ENCODE data around the gene ZNF408. TPM values are rescaled to one million over a fixed set of nuclear protein-coding genes. Genes with fewer than 3 reads are reported as not detected.
A peak's percentile ranks its signal among the peaks of the same experiment; 100 is the strongest.

The ZNF408 gene
- total RNA-seq, 2 experiments from 2014 or later, result 17.1 to 17.5 TPM

DNA sequence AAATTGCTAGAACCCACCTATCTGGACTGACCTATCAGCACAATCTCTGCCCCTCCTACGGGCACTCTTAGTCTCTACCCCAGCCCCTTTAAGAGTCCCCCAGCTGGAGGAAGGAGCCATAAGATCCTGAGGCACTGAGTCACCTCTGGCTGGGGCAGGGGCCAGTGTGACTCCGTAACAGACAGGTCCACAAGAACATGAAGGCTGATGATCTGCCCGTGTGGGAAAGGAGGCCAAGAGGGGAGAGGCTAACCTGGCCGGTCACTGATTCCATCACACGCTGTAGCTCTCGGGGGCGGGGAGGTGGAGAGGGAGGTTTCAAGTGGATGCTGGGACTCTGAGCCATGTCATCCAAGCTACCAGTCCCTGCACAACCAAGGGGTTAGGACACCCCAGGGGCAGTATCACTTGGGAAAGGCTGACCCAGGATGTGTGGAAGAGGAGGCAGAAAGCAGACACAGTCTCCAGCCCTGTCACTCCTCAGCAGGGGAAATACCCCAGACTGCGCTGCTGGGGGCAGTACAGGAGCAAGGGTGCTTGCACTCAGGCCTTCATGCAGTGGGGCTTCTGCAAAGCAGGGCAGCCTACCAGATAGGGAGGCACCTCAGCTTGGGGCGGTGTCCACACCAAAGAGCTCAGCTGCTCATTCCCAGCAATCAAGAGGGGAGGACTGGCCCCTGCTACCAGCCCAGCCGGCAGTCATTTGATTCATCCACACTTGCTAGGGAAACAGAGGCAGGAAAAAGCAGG lies 22.7 kb upstream of the ZNF408 start:
- H3K27me3 Mint-ChIP-seq, result no peaks in the 10 kb centered on the region
- no peak for DNase-seq
- no peak overlapping the region for H3K4me3 Mint-ChIP-seq
- ChIA-PET CTCF (no interaction called here), POLR2A (interaction anchor here (0.8 kb wide), 1 partner anchor 9 kb away, joined by 3 read pairs; no protein-coding TSS in a partner anchor)
- peaks cover 39% of the 10 kb centered on the region for H3K36me3 Mint-ChIP-seq (ENCODE audit: low read depth)
- H3K4me1 Mint-ChIP-seq, result peaks cover 29% of the 10 kb centered on the region
- H3K27ac Mint-ChIP-seq, result no peak overlapping the region
- no peaks in the 10 kb centered on the region for H3K9me3 Mint-ChIP-seq

DNA sequence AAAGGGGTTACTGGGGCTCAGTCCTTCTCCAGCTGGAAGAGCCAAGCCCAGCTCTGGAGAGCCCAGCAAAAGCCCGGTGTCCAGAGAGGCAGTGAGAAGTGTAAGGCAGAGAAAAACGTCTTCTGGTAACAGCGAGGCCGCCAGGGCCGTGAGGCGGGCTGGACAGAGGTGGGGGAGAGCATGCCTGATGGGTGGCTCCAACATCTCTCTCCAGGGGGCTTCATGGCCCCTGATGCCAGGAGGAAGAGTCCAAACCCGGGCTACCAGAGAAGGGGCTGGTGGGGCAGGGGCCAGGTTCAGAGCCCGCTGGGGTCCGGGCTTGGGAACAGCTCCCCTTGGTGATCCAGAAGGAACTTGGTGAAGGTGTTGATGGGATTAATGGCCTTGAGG lies 22.1 kb upstream of the ZNF408 start:
- H3K36me3 Mint-ChIP-seq (ENCODE audit: low read depth), result peaks cover 39% of the 10 kb centered on the region
- DNase-seq, result no peak
- no peak overlapping the region for H3K27ac Mint-ChIP-seq
- ChIA-PET POLR2A (interaction anchor here (0.8 kb wide), 1 partner anchor 9 kb away, joined by 3 read pairs; no protein-coding TSS in a partner anchor), CTCF (no interaction called here)
- peaks cover 29% of the 10 kb centered on the region for H3K4me1 Mint-ChIP-seq
- no peak overlapping the region for H3K4me3 Mint-ChIP-seq
- no peaks in the 10 kb centered on the region for H3K9me3 Mint-ChIP-seq
- H3K27me3 Mint-ChIP-seq, result no peaks in the 10 kb centered on the region

DNA sequence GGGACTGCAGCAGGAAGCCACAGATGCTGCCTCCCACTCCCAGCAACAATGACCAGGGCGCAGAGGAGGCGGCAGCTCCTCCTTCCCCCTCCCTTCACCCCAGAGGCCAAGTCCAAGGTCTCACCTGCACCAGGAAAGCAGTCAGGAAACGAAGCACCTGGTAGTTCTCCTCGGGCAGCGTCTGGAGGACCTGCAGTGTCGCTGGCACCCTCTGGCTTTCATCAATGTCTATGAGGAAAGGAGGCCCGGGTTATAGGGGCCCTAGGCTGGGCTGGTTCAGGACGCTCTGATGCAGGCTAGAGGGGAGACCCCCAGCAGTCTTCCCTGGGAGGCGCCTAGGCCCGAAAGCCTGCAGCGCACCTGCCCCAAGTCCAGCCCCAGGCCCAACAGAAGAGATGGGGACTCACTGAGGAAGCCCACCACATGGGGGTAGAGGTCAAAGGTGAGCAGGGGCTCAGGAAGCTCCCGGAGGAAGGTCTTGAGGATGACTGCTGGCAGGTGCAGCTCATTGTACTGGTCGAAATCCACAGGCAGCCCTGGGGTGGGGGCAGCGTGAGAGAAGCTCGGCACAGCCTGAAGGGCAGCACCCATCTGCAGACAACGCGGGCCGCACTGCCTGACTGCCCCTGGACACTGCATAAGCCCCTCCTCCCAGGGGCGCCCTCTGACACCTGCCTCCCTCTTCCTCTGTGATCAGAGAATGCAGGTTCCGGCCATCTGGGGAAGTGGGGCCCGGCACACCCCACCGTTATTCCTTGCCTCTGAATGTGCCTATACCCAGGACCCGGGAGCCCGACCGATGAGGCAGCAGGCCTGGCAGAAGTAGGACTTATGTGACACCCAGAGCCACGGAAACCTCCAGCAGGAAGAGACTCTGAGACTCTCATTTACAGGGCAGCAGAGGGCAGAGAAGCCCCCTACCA lies 21.3 kb upstream of the ZNF408 start:
- Mint-ChIP-seq H3K27me3 (no peaks in the 10 kb centered on the region), H3K9me3 (no peaks in the 10 kb centered on the region), H3K4me1 (peaks cover 27% of the 10 kb centered on the region), H3K27ac (no peak overlapping the region), H3K4me3 (no peak overlapping the region), H3K36me3 (ENCODE audit: low read depth) (peaks cover 43% of the 10 kb centered on the region)
- ChIA-PET CTCF (no interaction called here), POLR2A (interaction anchor here (0.8 to 3.3 kb wide), 2 partner anchors 8 kb away, joined by 3 to 11 read pairs; no protein-coding TSS in a partner anchor)
- no peak for DNase-seq

DNA sequence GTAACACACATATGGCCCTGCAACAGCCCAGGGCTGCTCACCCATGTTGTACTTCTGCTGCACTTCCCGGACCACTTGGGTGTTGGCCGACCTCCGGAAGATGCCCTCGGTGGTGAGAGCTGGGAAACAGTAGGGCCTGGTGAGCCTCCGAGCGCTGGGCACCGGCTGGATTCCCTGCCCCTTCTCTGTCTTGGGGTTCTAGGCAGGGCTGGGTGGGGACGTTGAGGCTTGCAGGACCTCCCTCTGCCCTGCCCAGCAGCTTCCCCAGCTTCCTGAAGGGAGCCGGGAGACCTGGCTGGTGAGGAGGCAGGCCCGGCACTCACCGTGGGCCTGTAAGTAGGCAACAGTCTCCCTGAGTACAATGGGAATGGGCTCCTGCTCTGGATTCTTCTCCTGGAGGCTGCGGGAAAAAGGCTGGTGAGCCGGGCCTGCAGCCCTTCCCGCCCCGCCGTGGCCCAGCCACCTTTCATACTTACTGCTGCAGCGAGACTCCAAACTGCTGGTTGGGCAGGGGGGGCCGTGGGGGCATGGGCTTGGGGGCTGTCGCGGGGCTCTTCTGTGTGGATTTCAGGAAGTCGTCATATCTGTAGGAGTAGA lies 20.6 kb upstream of the ZNF408 start:
- ChIA-PET POLR2A (interaction anchor here (3.3 kb wide), 1 partner anchor 9 kb away, joined by 11 read pairs; no protein-coding TSS in a partner anchor), CTCF (no interaction called here)
- Mint-ChIP-seq H3K4me3 (no peak overlapping the region), H3K9me3 (no peaks in the 10 kb centered on the region), H3K4me1 (peaks cover 19% of the 10 kb centered on the region), H3K27me3 (no peaks in the 10 kb centered on the region), H3K36me3 (ENCODE audit: low read depth) (peaks cover 41% of the 10 kb centered on the region), H3K27ac (no peak overlapping the region)
- no peak for DNase-seq

DNA sequence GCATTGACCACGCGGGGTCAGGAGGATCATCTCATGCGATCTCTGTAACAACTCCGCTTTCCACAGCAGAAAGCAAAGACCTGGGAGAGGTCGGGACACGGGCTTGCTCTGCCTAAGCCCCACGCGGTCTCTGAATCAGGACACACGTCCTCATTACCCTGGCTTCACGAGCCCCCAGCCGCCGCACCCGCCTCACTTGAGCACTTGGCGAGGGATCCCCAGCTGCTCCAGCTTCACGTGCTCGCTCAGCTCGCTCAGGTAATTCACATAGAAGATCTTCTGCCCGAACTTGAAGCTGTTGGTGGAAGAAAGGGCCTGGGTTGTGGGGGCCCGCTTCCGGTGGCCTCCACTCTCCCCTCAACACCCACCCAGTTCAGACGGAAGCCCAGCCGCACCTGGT lies 20.0 kb upstream of the ZNF408 start:
- DNase-seq, result no peak
- no peak overlapping the region for H3K27ac Mint-ChIP-seq
- peaks cover 41% of the 10 kb centered on the region for H3K36me3 Mint-ChIP-seq (ENCODE audit: low read depth)
- peaks cover 14% of the 10 kb centered on the region for H3K4me1 Mint-ChIP-seq
- H3K9me3 Mint-ChIP-seq, result no peaks in the 10 kb centered on the region
- no peaks in the 10 kb centered on the region for H3K27me3 Mint-ChIP-seq
- ChIA-PET CTCF (interaction anchor here (0.6 to 1.1 kb wide), 2 partner anchors 10 to 12 kb away, joined by 3 to 4 read pairs; no protein-coding TSS in a partner anchor), POLR2A (interaction anchor here (3.3 kb wide), 1 partner anchor 10 kb away, joined by 11 read pairs; no protein-coding TSS in a partner anchor)
- H3K4me3 Mint-ChIP-seq, result no peak overlapping the region

DNA sequence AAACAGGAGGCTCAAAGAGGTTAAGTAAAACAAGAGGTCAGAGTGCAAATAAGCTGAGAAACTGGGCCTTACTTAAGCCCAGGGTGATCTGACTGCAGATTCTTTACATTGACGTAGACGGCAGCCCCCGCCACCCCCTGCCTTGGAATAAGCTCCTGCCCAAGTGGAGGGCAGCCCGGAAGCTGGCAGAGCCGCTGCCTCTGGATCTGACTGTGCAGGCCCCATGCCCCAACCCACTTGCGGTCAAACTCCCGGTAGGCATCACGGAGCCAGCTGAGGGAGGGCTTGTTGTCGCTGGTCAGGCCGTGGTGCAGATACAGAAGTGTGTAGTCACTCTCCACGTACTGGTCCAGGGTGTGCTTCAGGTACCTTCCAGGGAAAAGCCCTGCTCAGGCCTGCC lies 19.0 kb upstream of the ZNF408 start:
- Mint-ChIP-seq H3K4me1 (peaks cover 6% of the 10 kb centered on the region), H3K9me3 (no peaks in the 10 kb centered on the region), H3K4me3 (no peak overlapping the region), H3K27ac (no peak overlapping the region), H3K36me3 (ENCODE audit: low read depth) (peaks cover 43% of the 10 kb centered on the region), H3K27me3 (no peaks in the 10 kb centered on the region)
- ChIA-PET POLR2A (interaction anchor here (3.3 kb wide), 1 partner anchor 11 kb away, joined by 11 read pairs; no protein-coding TSS in a partner anchor), CTCF (interaction anchor here (1.1 kb wide), 1 partner anchor 11 kb away, joined by 3 read pairs; no protein-coding TSS in a partner anchor)
- no peak for DNase-seq

DNA sequence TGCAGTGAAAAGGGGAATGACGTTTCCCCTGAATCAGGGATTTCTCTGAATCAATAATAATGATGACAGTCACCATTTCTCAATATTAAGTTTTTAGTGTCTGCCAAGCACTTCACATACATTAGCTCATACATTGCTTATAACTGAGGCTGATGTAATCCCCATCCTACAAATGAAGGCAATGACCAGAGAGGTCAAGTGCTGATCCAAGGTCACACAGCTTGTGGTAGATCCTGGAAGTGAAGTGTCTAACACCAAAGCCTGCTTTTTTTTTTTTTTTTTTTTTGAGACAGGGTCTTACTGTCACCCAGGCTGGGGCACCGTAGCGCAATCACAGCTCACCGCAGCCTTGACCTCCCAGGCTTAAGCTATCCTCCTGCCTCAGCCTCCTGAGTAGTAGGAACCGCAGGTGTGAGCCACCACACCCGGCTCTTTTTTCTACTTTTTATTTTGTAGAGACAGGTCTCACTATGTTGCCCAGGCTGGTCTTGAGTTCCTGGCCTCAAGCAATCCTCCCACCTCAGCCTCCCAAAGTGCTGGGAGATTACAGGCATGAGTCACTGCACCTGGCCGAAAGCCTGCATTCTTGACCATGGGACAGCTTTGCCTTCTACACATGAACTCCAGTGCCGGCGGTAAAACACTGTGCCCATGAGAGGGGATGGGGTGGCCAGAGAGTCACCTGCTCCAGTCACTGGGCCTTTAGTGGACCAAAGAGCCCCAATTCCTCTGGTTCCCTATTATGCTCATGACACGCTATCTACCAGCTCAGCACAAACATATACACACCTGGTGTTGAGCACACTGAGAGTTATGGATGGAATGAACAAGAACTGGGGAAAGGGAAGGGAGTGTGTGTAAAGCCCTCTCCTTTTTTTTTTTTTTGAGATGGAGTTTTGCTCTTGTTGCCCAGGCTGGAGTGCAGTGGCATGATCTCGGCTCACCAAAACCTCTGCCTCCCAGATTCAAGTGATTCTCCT lies 17.8 kb upstream of the ZNF408 start:
- CTCF ChIA-PET, result interaction anchor here (0.6 kb wide), 1 partner anchor 84 kb away, joined by 3 read pairs; no protein-coding TSS in a partner anchor
- POLR2A ChIA-PET, result interaction anchor here (0.7 to 3.3 kb wide), 3 partner anchors 12 to 159 kb away, joined by 3 to 11 read pairs (median 8); partner anchors contain the start of genes ARHGAP1 and ZNF408

DNA sequence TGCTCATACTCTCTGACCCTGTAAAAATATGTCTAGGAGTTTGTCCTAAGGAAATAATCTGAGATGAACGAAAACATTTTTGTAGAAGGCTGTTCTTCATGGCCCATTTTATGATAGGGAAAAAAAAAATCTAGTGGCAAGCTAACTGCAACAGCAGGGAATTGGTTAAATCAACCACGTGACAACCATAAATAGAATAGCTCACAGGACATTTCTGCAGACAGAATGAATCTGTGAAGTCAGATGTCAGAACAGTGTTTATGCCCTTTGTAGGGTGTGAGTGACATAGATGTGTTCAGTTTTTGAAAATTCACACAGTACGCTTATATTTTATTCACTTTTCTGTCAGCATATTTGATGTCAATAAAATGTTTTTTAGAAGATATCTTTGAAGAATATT lies 16.5 kb upstream of the ZNF408 start:
- Mint-ChIP-seq H3K4me3 (no peak overlapping the region), H3K4me1 (peaks cover 2% of the 10 kb centered on the region), H3K27ac (no peak overlapping the region), H3K27me3 (no peaks in the 10 kb centered on the region), H3K9me3 (no peaks in the 10 kb centered on the region), H3K36me3 (ENCODE audit: low read depth) (peaks cover 42% of the 10 kb centered on the region)
- POLR2A ChIA-PET, result interaction anchor here (2.2 kb wide), 1 partner anchor 17 kb away, joined by 8 read pairs; the partner anchor contains the start of genes ARHGAP1 and ZNF408
- DNase-seq, result no peak
- CTCF ChIA-PET, result no interaction called here

More for the DNA sequence above, 17.8 kb upstream of the ZNF408 start:
- Mint-ChIP-seq H3K9me3 (no peaks in the 10 kb centered on the region), H3K27ac (no peak overlapping the region), H3K36me3 (ENCODE audit: low read depth) (peaks cover 47% of the 10 kb centered on the region), H3K4me1 (peaks cover 2% of the 10 kb centered on the region), H3K4me3 (no peak overlapping the region), H3K27me3 (no peaks in the 10 kb centered on the region)
- no peak for DNase-seq

DNA sequence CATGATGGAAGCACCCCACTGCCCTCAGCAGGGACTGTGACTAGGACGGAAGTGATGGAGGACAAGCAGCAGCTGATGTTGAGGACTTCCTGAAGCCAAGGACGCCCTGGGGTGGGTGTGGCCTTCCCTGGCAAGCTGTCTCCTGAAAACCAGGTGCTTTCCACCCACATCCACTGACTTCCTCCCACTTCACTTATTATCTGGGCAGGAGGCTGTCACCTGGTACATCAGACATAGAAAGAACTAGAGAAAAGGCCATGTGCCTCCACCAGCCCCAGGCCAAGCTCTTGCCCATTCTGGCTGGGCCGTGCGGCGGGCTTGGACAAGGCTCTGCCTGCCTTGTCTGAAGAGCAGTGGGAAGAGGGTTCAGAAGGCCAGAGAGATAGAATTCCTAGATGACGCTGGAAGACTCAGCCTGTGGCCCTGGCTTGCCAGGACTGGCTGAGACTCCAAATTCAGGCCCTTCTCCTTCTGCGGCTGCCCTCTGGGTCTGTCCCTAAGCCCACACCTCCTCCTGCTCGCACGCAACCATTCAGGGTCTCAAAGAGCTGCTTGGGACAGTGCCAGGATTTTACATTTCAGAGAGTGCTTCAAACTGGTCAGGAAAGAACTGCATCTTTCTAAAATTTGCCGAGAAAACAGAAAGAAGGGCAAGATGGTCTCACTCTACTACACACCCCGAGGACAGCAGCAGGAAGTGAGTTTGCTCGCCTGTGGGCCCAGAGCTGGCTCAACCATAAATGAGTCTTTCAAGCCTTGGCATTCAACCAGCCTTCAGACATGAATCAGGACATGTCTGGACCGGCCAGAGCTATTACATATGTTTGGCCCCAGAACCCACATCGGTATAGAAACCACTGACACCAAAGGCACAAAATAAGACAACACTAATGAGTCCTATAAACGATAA lies 13.7 kb upstream of the ZNF408 start:
- DNase-seq, result no peak
- POLR2A ChIA-PET, result interaction anchor here (0.7 to 3.3 kb wide), 3 partner anchors 8 to 13 kb away, joined by 3 to 14 read pairs (median 7); partner anchors contain the start of genes ARHGAP1 and ZNF408
- Mint-ChIP-seq H3K27ac (peak overlapping the region; percentile 26), H3K4me1 (peaks cover 6% of the 10 kb centered on the region), H3K4me3 (no peak overlapping the region), H3K36me3 (ENCODE audit: low read depth) (peaks cover 44% of the 10 kb centered on the region), H3K9me3 (no peaks in the 10 kb centered on the region), H3K27me3 (no peaks in the 10 kb centered on the region)
- CTCF ChIA-PET, result no interaction called here

DNA sequence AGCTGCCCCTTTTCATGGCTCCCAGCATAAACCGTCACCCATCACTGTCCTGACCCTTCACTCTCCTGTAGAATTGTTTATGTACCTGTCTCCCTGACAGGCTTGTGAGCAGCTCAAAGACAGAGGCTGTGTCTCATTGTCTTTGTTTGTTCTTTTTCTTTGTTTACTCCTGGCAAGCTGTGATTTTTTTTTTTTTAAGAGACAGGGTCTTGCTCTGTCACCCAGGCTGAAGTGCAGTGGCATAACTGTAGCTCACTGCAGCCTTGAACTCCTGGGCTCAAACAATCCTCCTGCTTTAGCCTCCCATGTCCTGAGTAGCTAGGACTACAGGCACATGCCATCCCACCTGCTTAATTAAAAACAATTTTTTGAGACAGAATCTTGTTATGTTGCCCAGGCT lies 10.1 kb upstream of the ZNF408 start:
- CTCF ChIA-PET, result no interaction called here
- no peak for DNase-seq
- peaks cover 3% of the 10 kb centered on the region for H3K4me1 Mint-ChIP-seq
- H3K36me3 Mint-ChIP-seq (ENCODE audit: low read depth), result peaks cover 52% of the 10 kb centered on the region
- no peak overlapping the region for H3K4me3 Mint-ChIP-seq
- no peak overlapping the region for H3K27ac Mint-ChIP-seq
- no peaks in the 10 kb centered on the region for H3K9me3 Mint-ChIP-seq
- POLR2A ChIA-PET, result interaction anchor here (2.1 kb wide), 1 partner anchor 9 kb away, joined by 8 read pairs; the partner anchor contains the start of genes ARHGAP1 and ZNF408
- no peaks in the 10 kb centered on the region for H3K27me3 Mint-ChIP-seq

DNA sequence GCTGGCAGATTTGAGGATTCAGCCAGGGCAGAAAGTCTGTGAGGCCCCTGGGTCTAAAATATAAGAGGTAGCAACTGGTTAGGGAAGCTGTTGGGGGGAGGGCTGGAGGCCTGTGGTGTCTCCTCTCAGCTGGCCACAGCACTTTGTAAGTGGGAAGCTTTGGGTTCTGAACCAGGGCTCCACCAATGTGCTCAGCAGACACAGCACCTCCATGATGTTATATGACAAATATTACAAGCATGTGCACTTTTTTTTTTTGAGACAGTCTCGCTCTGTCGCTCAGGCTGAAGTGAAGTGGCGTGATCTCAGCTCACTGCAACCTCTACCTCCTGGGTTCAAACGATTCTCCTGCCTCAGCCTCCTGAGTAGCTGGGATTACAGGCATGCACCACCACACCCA lies 8.4 kb upstream of the ZNF408 start:
- H3K27ac Mint-ChIP-seq, result no peak overlapping the region
- no peak overlapping the region for H3K4me3 Mint-ChIP-seq
- no peaks in the 10 kb centered on the region for H3K9me3 Mint-ChIP-seq
- no peak for DNase-seq
- ChIA-PET POLR2A (interaction anchor here (1.4 to 2.1 kb wide), 2 partner anchors 8 to 22 kb away, joined by 4 to 8 read pairs; partner anchors contain the start of genes ARHGAP1 and ZNF408), CTCF (interaction anchor here (0.7 to 1.0 kb wide), 2 partner anchors 11 to 23 kb away, joined by 4 read pairs; no protein-coding TSS in a partner anchor)
- no peaks in the 10 kb centered on the region for H3K27me3 Mint-ChIP-seq
- peaks cover 8% of the 10 kb centered on the region for H3K4me1 Mint-ChIP-seq
- peaks cover 46% of the 10 kb centered on the region for H3K36me3 Mint-ChIP-seq (ENCODE audit: low read depth)

Data from activated CD4-positive, alpha-beta memory T cell treated with anti-CD3 and anti-CD28 coated beads, Interleukin-2, amount 10 ng/mL, durations not matched to agents 7 days and 5 days (primary cell).